GM19455 (cell line): Measurements from ENCODE around the gene CFL2.
A peak's percentile ranks its signal among the peaks of the same experiment; 100 is the strongest.
"Not testable (repeated sequence)": the region's sequence is repeated elsewhere in the genome, so short reads cannot be mapped to it uniquely, and the experiment has no call there.

ENCODE experiments used
- ATAC-seq: cut with Tn5 transposase; IDR thresholded peaks from one replicate; pipeline ENCODE4 v1.9.1; 2021; ENCODE audit not compliant: unreplicated experiment

Gene CFL2

GRCh38 chr14:34714320-34715126, at the start of gene CFL2:
Gene CFL2 (minus strand): TSS chr14:34714593. CDS start chr14:34714540, 53 bp downstream.
- ATAC-seq: peak; percentile 83

GRCh38 chr14:34755215-34755614, 40.8 kb upstream of the CFL2 start:
- ATAC-seq: no peak

- ATAC-seq: no peak
Observed at GRCh38 chr14:34754687-34755086, 40.3 kb upstream of the CFL2 start.

GRCh38 chr14:34750670-34751069, 36.3 kb upstream of the CFL2 start:
- ATAC-seq: no peak

- no peak for ATAC-seq
Observed at GRCh38 chr14:34750233-34750632, 35.8 kb upstream of the CFL2 start.

- no peak for ATAC-seq
Observed at GRCh38 chr14:34749408-34749807, 35.0 kb upstream of the CFL2 start.

- no peak for ATAC-seq
Observed at GRCh38 chr14:34742270-34743115, 28.1 kb upstream of the CFL2 start.

- no peak for ATAC-seq
Observed at GRCh38 chr14:34741840-34742239, 27.4 kb upstream of the CFL2 start.

GRCh38 chr14:34740139-34740538, 25.7 kb upstream of the CFL2 start:
- ATAC-seq: not testable (repeated sequence)

- ATAC-seq: not testable (repeated sequence)
Observed at GRCh38 chr14:34737079-34737478, 22.7 kb upstream of the CFL2 start.

GRCh38 chr14:34733245-34733644, 18.9 kb upstream of the CFL2 start:
- ATAC-seq: no peak

GRCh38 chr14:34732802-34733201, 18.4 kb upstream of the CFL2 start:
- ATAC-seq: no peak

GRCh38 chr14:34723867-34724266, 9.5 kb upstream of the CFL2 start:
- ATAC-seq: no peak

GRCh38 chr14:34722723-34723545, 8.5 kb upstream of the CFL2 start:
- ATAC-seq: no peak

GRCh38 chr14:34721129-34721528, 6.7 kb upstream of the CFL2 start:
- no peak for ATAC-seq

- no peak for ATAC-seq
Observed at GRCh38 chr14:34718750-34719304, 4.4 kb upstream of the CFL2 start.

- ATAC-seq: no peak
Observed at GRCh38 chr14:34715127-34715863, 902 bp upstream of the CFL2 start.

- ATAC-seq: peak; percentile 19
Observed at GRCh38 chr14:34713681-34714319, 593 bp downstream of the CFL2 start.

- ATAC-seq: no peak
Observed at GRCh38 chr14:34713122-34713680, 1.2 kb downstream of the CFL2 start.
